Mesenteric fat pad (tissue), 1 donor: ENCODE results near the gene CLCN6. TPM values are rescaled to one million over a fixed set of nuclear protein-coding genes. Genes with fewer than 3 reads are reported as not detected.

Experiments used
- DNase-seq: peaks from one replicate; pipeline ENCODE4 v3.0.0-alpha.2; 2020; ENCODE audit warnings: low spot score
- total RNA-seq: library from RNA; stranded (reverse); fragmentation: NEBNext Ultra II Directional; extraction: Animal tissue kit (Norgen Biotek cat#: 25700); gene quantifications from one replicate; pipeline ENCODE4 v1.2.1, GENCODE V29; 2021
- donor health status: DM: yes; HTN: yes; CAD: no.

The CLCN6 gene
- total RNA-seq, 1 donor from 2014 or later = 24.1 TPM

GRCh38 chr1:11823366-11824137 is 17.6 kb downstream of the CLCN6 start:
- DNase-seq = no peak

- DNase-seq = no peak
These were observed 19.1 kb downstream of the CLCN6 start for GRCh38 chr1:11825131-11825530.

GRCh38 chr1:11826946-11827345 is 21.0 kb downstream of the CLCN6 start:
- DNase-seq = no peak

- no peak for DNase-seq
These were observed 22.5 kb downstream of the CLCN6 start for GRCh38 chr1:11828511-11828910.

- no peak for DNase-seq
These were observed 26.1 kb downstream of the CLCN6 start for GRCh38 chr1:11831945-11832725.

- no peak for DNase-seq
These were observed 27.5 kb downstream of the CLCN6 start for GRCh38 chr1:11833497-11833896.

GRCh38 chr1:11833900-11834299 is 27.9 kb downstream of the CLCN6 start:
- DNase-seq = no peak

- DNase-seq = no peak
These were observed 29.6 kb downstream of the CLCN6 start for GRCh38 chr1:11835441-11836225.

GRCh38 chr1:11836955-11837766 is 31.2 kb downstream of the CLCN6 start:
- DNase-seq = no peak

- DNase-seq = no peak
These were observed 31.9 kb downstream of the CLCN6 start for GRCh38 chr1:11837767-11838348.

GRCh38 chr1:11838349-11839272 is 32.6 kb downstream of the CLCN6 start:
- peak; percentile 93 for DNase-seq

GRCh38 chr1:11839727-11840705 is 34.0 kb downstream of the CLCN6 start:
- no peak for DNase-seq

GRCh38 chr1:11841245-11842153 is 35.5 kb downstream of the CLCN6 start:
- DNase-seq = no peak

- no peak for DNase-seq
These were observed 36.4 kb downstream of the CLCN6 start for GRCh38 chr1:11842154-11843041.

GRCh38 chr1:11845641-11846335 is 39.8 kb downstream of the CLCN6 start:
- no peak for DNase-seq
